Esophagus muscularis mucosa (tissue), 4 donors: ENCODE measurements around the gene PSMC3. TPM values are rescaled to one million over a fixed set of nuclear protein-coding genes. Genes with fewer than 3 reads are reported as not detected.

Experiments used
- DNase-seq: peaks from one replicate; pipeline ENCODE4 v3.0.0-alpha.2; 2017; ENCODE audit errors: extremely low spot score
- H3K27ac ChIP-seq, 4 donors: fragments of 200-600 bp; sonication (generic); replicated peaks in 1 of 4; 1 replicate in 3 of 4; 2 replicates in 1 of 4; pipeline ENCODE4 v1.5.1; 2016 to 2019; ENCODE audit warnings: mild to moderate bottlenecking in 1 of 4
- H3K27me3 ChIP-seq, 4 donors: fragments of 200-600 bp; sonication (generic); one replicate each; pipeline versions ENCODE4 v1.5.1 to v1.6.0; 2016 to 2019
- H3K36me3 ChIP-seq, 4 donors: fragments of 200-600 bp; sonication (generic); one replicate each; pipeline ENCODE4 v1.5.1; 2016 to 2019
- H3K4me1 ChIP-seq, 4 donors: fragments of 200-600 bp; sonication (generic); one replicate each; pipeline ENCODE4 v1.5.1; 2016 to 2019
- H3K4me3 ChIP-seq, 4 donors: fragments of 200-600 bp; sonication (generic); 1 replicate in 2 of 4; 2 replicates in 2 of 4; pipeline ENCODE4 v1.5.1; 2016 to 2019; ENCODE audit warnings: mild to moderate bottlenecking in 4 of 4, moderate library complexity in 1 of 4
- H3K9me3 ChIP-seq, 4 donors: fragments of 200-600 bp; sonication (generic); 1 replicate in 3 of 4; 2 replicates in 1 of 4; pipeline ENCODE4 v1.5.1; 2016 to 2019
- CTCF ChIP-seq, 3 experiments: fragments of 200-600 bp in 2 of 3; fragments of 450-650 bp in 1 of 3; sonication (generic) in 2 of 3; IDR thresholded peaks; one replicate each; pipeline ENCODE4 v1.5.1; 2017 to 2019; ENCODE audit warnings: antibody characterized with exemption in 3 of 3, mild to moderate bottlenecking in 2 of 3, moderate library complexity in 1 of 3
- EP300 ChIP-seq: sonication (generic); formaldehyde crosslinking; IDR thresholded peaks from one replicate; pipeline ENCODE4 v1.6.1; 2017; ENCODE audit warnings: antibody characterized with exemption
- POLR2A ChIP-seq: fragments of 450-650 bp; IDR thresholded peaks from one replicate; pipeline ENCODE4 v1.6.1; 2017; ENCODE audit warnings: antibody characterized with exemption, moderate library complexity, mild to moderate bottlenecking, low read depth
- POLR2AphosphoS5 ChIP-seq, 2 donors: sonication (generic); formaldehyde crosslinking; IDR thresholded peaks; one replicate each; pipeline ENCODE4 v1.6.1; 2017; ENCODE audit warnings: antibody characterized with exemption in 2 of 2
- WGBS: methylation state at CpG from one replicate; pipeline ENCODE4 v1.1.5; 2018; 5-methylcytosine and 5-hydroxymethylcytosine counted together
- intact Hi-C: fragments of 100-400 bp; cut with DNase I; formaldehyde crosslinking; loops from one replicate; pipeline ENCODE4 v1.15.1; 2023
- total RNA-seq, 4 donors: library from RNA; depleted of rRNA; stranded (reverse); fragments of >200 nt; gene quantifications; one replicate each; pipeline versions ENCODE4 v1.1.0 to v1.2.1, GENCODE V29; 2016

PSMC3 gene
- total RNA-seq, 4 donors from 2014 or later = 163 to 197 (median 182) TPM

GRCh38 chr11:47467357-47467756 is 41.1 kb upstream of the PSMC3 start:
- peak overlapping the region; percentile 63 to 75 (median 69) for H3K27ac ChIP-seq
- TF ChIP-seq EP300 = no peak
- no peak for TF ChIP-seq CTCF (IDR thresholded peaks at IDR 0.05)
- no peak for TF ChIP-seq POLR2AphosphoS5 (IDR thresholded peaks at IDR 0.05)
- TF ChIP-seq POLR2A = no peak
- peaks cover 35 to 72% (median 69%) of the 10 kb centered on the region in 4 donors for H3K4me1 ChIP-seq
- no peak overlapping the region for H3K4me3 ChIP-seq
- no peaks in the 10 kb centered on the region for H3K27me3 ChIP-seq
- H3K36me3 ChIP-seq = peaks cover 8 to 60% (median 40%) of the 10 kb centered on the region in 4 donors
- 80% methylated on average over 7 of the region's 7 CpGs for WGBS
- DNase-seq = no peak
- no peaks in the 10 kb centered on the region for H3K9me3 ChIP-seq
- intact Hi-C loops = no loop called here

- H3K4me3 ChIP-seq = peak overlapping the region in 2 of 4 donors; percentile 12 to 14
- DNase-seq = no peak
- no peaks in the 10 kb centered on the region for H3K27me3 ChIP-seq
- H3K4me1 ChIP-seq = peaks cover 35 to 72% (median 69%) of the 10 kb centered on the region in 4 donors
- H3K9me3 ChIP-seq = no peaks in the 10 kb centered on the region
- 44% methylated on average over 3 of the region's 4 CpGs for WGBS
- H3K36me3 ChIP-seq = peaks cover 3 to 59% (median 36%) of the 10 kb centered on the region in 4 donors
- TF ChIP-seq EP300 (no peak), POLR2AphosphoS5 (IDR thresholded peaks at IDR 0.05) (peak in 1 of 2 donors; percentile 18), CTCF (IDR thresholded peaks at IDR 0.05) (no peak)
- peak overlapping the region; percentile 63 to 75 (median 69) for H3K27ac ChIP-seq
- intact Hi-C loops = no loop called here
Observed at GRCh38 chr11:47466701-47467250, 40.5 kb upstream of the PSMC3 start.

GRCh38 chr11:47466201-47466600 is 40.0 kb upstream of the PSMC3 start:
- Histone ChIP-seq H3K27me3 (no peaks in the 10 kb centered on the region), H3K9me3 (no peaks in the 10 kb centered on the region), H3K4me1 (peaks cover 35 to 68% (median 64%) of the 10 kb centered on the region in 4 donors), H3K36me3 (peaks cover 2 to 59% (median 32%) of the 10 kb centered on the region in 4 donors), H3K4me3 (peak overlapping the region in 1 of 4 donors; percentile 14), H3K27ac (peak overlapping the region; percentile 63 to 75 (median 69))
- no peak for TF ChIP-seq POLR2AphosphoS5 (IDR thresholded peaks at IDR 0.05)
- no peak for TF ChIP-seq POLR2A
- TF ChIP-seq EP300 = no peak
- TF ChIP-seq CTCF (IDR thresholded peaks at IDR 0.05) = no peak
- DNase-seq = no peak
- intact Hi-C loops = no loop called here
- WGBS = 35% methylated on average over 5 of the region's 5 CpGs

GRCh38 chr11:47464483-47464882 is 38.2 kb upstream of the PSMC3 start:
- intact Hi-C loops = no loop called here
- Histone ChIP-seq H3K4me1 (peaks cover 32 to 52% (median 48%) of the 10 kb centered on the region in 4 donors), H3K36me3 (peaks cover 0 to 56% (median 22%) of the 10 kb centered on the region in 4 donors), H3K9me3 (no peaks in the 10 kb centered on the region), H3K27ac (peak overlapping the region in 1 of 4 donors; percentile 36), H3K27me3 (no peaks in the 10 kb centered on the region), H3K4me3 (no peak overlapping the region)
- TF ChIP-seq POLR2A (no peak), CTCF (IDR thresholded peaks at IDR 0.05) (no peak), POLR2AphosphoS5 (IDR thresholded peaks at IDR 0.05) (no peak), EP300 (no peak)
- no peak for DNase-seq
- whole genome bisulfite sequencing = 85% methylated on average over 5 of the region's 5 CpGs

- Histone ChIP-seq H3K4me1 (peaks cover 9 to 26% (median 21%) of the 10 kb centered on the region in 4 donors), H3K36me3 (peaks cover 0 to 62% (median 17%) of the 10 kb centered on the region in 4 donors), H3K27me3 (no peaks in the 10 kb centered on the region), H3K4me3 (no peak overlapping the region), H3K27ac (no peak overlapping the region), H3K9me3 (no peaks in the 10 kb centered on the region)
- TF ChIP-seq EP300 (no peak), POLR2AphosphoS5 (IDR thresholded peaks at IDR 0.05) (no peak), CTCF (IDR thresholded peaks at IDR 0.05) (no peak), POLR2A (no peak)
- intact Hi-C loops = no loop called here
- DNase-seq = no peak
- 98% methylated on average over 7 of the region's 7 CpGs for WGBS
Observed at GRCh38 chr11:47461876-47462275, 35.6 kb upstream of the PSMC3 start.
